RWPE2 (cell line): ENCODE data around the gene HSPA1L.
"Not testable (repeated sequence)": the region's sequence is repeated elsewhere in the genome, so short reads cannot be mapped to it uniquely, and the experiment has no call there.

Experiments used
- ATAC-seq: fragments of 200-7000 bp; cut with Tn5 transposase; 3 replicates; pipeline ENCODE4 v1.9.1; 2021; ENCODE audit warnings: low read depth
- DNase-seq: peaks from one replicate; pipeline ENCODE4 v3.0.0-alpha.2; 2020; ENCODE audit warnings: low spot score
- H3K27ac ChIP-seq: fragments of 450-650 bp; 2 replicates; pipeline ENCODE4 v1.5.1; 2017; ENCODE audit warnings: mild to moderate bottlenecking; ENCODE audit not compliant: poor library complexity, severe bottlenecking
- H3K27me3 ChIP-seq: fragments of 250-450 bp; sonication (Bioruptor Pico); 2 replicates; pipeline ENCODE4 v1.5.1; 2021; ENCODE audit warnings: mild to moderate bottlenecking, moderate library complexity; ENCODE audit not compliant: insufficient read depth, poor library complexity, severe bottlenecking
- H3K36me3 ChIP-seq: fragments of 250-450 bp; sonication (Bioruptor Pico); 2 replicates; pipeline ENCODE4 v1.5.1; 2020; ENCODE audit warnings: low read depth, mild to moderate bottlenecking, moderate library complexity
- H3K4me1 ChIP-seq: fragments of 250-450 bp; sonication (Bioruptor Pico); 2 replicates; pipeline ENCODE4 v1.5.1; 2021; ENCODE audit warnings: mild to moderate bottlenecking, moderate library complexity; ENCODE audit not compliant: insufficient read depth, poor library complexity, severe bottlenecking
- H3K4me3 ChIP-seq: fragments of 250-450 bp; sonication (Bioruptor Pico); 2 replicates; pipeline ENCODE4 v1.5.1; 2021; ENCODE audit warnings: mild to moderate bottlenecking, moderate library complexity; ENCODE audit not compliant: severe bottlenecking
- H3K9me3 ChIP-seq: fragments of 250-450 bp; sonication (Bioruptor Pico); 2 replicates; pipeline ENCODE4 v1.5.1; 2021; ENCODE audit warnings: mild to moderate bottlenecking, moderate library complexity; ENCODE audit not compliant: severe bottlenecking
- CTCF ChIP-seq: fragments of 450-650 bp; IDR thresholded peaks from one replicate; pipeline ENCODE4 v1.5.1; 2017; ENCODE audit warnings: mild to moderate bottlenecking, moderate library complexity; ENCODE audit not compliant: poor library complexity, severe bottlenecking

HSPA1L gene

DNA sequence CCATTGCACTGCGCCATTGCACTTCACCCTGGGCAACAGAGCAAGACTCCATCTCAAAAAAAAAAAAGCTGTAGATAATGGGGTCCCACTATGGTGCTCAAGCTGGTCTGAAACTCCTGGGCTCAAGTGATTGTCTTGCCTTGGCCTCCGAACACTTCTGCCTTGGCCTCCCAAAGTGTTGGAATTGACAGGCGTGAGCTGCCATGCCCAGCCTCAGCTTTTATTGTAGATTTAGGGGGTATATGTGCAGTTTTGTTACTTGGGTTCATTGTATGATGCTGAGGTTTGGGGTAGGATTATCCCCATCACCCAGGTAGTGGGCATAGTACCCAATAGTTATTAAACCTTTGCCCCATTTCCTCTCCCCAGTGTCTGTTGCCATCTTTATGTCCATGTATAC lies 23.9 kb upstream of the HSPA1L start:
- Histone ChIP-seq H3K36me3 (peaks cover 66% of the 10 kb centered on the region), H3K27ac (peak overlapping the region; percentile 77), H3K27me3 (no peaks in the 10 kb centered on the region), H3K4me1 (peaks cover 18% of the 10 kb centered on the region), H3K9me3 (no peaks in the 10 kb centered on the region), H3K4me3 (no peak overlapping the region)
- no peak for TF ChIP-seq CTCF
- DNase-seq (no peak), ATAC-seq (no peak)

DNA sequence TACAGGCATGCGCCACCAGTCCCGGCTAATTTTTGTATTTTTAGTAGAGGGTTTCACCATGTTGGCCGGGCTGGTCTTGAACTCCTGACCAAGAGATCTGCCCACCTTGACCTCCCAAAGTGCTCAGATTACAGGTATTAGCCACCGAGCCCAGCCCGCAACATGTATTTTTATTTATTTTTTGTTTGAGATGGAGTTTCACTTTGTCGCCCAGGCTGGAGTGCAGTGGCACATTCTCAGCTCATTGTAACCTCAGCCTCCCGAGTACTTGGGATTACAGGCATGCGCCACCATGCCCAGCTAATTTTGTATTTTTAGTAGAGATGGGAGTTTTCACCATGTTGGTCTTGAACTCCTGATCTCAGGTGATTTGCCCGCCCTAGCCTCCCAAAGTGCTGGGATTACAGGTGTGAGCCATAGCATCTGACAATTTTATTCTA lies 23.1 kb upstream of the HSPA1L start:
- H3K27ac ChIP-seq = peak overlapping the region; percentile 77
- not testable (repeated sequence) for H3K27me3 ChIP-seq, DNase-seq, ATAC-seq, H3K9me3 ChIP-seq
- H3K4me1 ChIP-seq = peaks cover 21% of the 10 kb centered on the region
- peaks cover 66% of the 10 kb centered on the region for H3K36me3 ChIP-seq
- H3K4me3 ChIP-seq = peak overlapping the region; percentile 97

GRCh38 chr6:31837369-31838113 lies 22.5 kb upstream of the HSPA1L start:
- no peak for DNase-seq
- TF ChIP-seq CTCF = no peak
- H3K27ac ChIP-seq = peak overlapping the region; percentile 77
- H3K4me3 ChIP-seq = peak overlapping the region; percentile 97
- peaks cover 66% of the 10 kb centered on the region for H3K36me3 ChIP-seq
- H3K4me1 ChIP-seq = peaks cover 21% of the 10 kb centered on the region
- ATAC-seq = no peak
- no peaks in the 10 kb centered on the region for H3K27me3 ChIP-seq
- H3K9me3 ChIP-seq = no peaks in the 10 kb centered on the region

DNA sequence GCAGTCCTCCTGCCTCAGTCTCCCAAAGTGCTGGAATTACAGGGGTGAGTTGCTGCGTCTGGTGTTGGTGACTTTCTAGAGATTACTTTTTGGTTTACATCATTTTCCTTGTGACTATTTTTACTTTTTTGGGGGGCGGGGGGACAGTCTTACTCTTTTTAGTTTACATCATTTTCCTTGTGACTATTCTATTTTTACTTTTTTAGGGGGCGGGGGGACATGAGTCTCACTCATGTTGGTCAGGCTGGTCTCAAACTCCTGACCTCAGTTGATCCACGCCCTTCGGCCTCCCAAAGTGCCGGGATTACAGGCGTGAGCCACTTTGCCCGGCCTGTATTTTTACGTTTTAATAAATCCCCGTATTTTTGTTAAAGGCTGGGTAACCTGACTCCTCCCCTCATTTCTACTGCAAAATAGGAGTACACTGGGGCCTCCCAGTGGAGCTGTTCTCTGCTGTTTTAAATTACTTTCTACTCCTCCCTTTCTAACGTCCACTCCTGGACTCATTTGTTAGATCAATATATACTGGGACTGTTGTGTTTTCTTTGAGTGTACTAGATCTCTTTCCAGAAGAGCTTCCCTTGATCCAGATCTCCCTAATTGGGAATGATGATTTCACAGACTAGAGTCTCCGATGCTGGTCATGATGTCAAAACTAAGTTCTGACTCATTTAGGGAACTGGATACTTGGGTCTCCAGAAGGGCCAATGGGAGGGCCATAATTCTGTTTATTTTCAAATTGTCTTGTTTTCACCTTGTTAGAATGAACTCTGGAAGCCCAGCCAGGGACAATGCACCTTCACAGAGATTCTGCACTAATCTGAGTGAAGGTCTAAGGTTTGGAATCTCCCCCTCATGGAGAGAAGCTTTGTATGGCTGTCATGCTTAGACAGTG lies 21.6 kb upstream of the HSPA1L start:
- Histone ChIP-seq H3K27ac (peak overlapping the region; percentile 77), H3K27me3 (no peaks in the 10 kb centered on the region), H3K4me3 (peak overlapping the region; percentile 97), H3K36me3 (peaks cover 66% of the 10 kb centered on the region), H3K9me3 (no peaks in the 10 kb centered on the region), H3K4me1 (peaks cover 21% of the 10 kb centered on the region)
- TF ChIP-seq CTCF = no peak
- ATAC-seq = no peak
- DNase-seq = no peak

- TF ChIP-seq CTCF = no peak
- Histone ChIP-seq H3K36me3 (peaks cover 68% of the 10 kb centered on the region), H3K9me3 (no peaks in the 10 kb centered on the region), H3K27me3 (no peaks in the 10 kb centered on the region), H3K4me3 (peak overlapping the region; percentile 97), H3K27ac (peak overlapping the region; percentile 77), H3K4me1 (peaks cover 27% of the 10 kb centered on the region)
- DNase-seq (no peak), ATAC-seq (no peak)
Observed at GRCh38 chr6:31836047-31836473, 21.0 kb upstream of the HSPA1L start.
